GM20000 (cell line): Measurements from ENCODE around the gene MEP1A.
"Not testable (repeated sequence)": the region's sequence is repeated elsewhere in the genome, so short reads cannot be mapped to it uniquely, and the experiment has no call there.

Experiments used
- DNase-seq: peaks from one replicate; pipeline ENCODE4 v3.0.0; 2012; ENCODE audit warnings: low spot score
- CTCF ChIP-seq: IDR thresholded peaks from 2 replicates; pipeline ENCODE4 v1.5.1; 2012; ENCODE audit warnings: mild to moderate bottlenecking, control low read depth; ENCODE audit errors: extremely low read depth, missing control alignments

Gene MEP1A, protein sequence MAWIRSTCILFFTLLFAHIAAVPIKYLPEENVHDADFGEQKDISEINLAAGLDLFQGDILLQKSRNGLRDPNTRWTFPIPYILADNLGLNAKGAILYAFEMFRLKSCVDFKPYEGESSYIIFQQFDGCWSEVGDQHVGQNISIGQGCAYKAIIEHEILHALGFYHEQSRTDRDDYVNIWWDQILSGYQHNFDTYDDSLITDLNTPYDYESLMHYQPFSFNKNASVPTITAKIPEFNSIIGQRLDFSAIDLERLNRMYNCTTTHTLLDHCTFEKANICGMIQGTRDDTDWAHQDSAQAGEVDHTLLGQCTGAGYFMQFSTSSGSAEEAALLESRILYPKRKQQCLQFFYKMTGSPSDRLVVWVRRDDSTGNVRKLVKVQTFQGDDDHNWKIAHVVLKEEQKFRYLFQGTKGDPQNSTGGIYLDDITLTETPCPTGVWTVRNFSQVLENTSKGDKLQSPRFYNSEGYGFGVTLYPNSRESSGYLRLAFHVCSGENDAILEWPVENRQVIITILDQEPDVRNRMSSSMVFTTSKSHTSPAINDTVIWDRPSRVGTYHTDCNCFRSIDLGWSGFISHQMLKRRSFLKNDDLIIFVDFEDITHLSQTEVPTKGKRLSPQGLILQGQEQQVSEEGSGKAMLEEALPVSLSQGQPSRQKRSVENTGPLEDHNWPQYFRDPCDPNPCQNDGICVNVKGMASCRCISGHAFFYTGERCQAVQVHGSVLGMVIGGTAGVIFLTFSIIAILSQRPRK

DNA sequence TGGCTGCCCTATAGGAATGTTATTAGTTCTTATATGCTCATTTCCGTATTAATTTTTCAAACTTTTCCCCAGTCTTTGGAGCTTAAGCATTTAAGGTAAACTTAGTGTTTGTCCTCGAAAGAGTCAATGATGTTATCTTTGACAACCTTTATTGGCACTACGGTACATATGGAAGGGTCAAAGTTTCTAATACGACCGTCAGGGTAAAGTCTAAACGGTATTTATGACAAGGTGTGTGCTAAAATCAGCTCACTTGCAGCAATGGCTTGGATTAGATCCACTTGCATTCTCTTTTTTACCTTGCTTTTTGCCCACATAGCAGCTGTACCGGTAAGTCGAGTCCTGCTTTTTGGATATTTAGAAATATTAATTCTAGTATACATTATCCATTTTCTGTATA lies at the start of gene MEP1A:
TSS of gene MEP1A (plus strand) at position 252 of the 400 bp plus-strand sequence. CDS start at position 262, 10 bp downstream.
- DNase-seq, result no peak
- no peak for TF ChIP-seq CTCF

GRCh38 chr6:46743425-46744158 lies 49.6 kb upstream of the MEP1A start:
- TF ChIP-seq CTCF, result no peak
- DNase-seq, result no peak

DNA sequence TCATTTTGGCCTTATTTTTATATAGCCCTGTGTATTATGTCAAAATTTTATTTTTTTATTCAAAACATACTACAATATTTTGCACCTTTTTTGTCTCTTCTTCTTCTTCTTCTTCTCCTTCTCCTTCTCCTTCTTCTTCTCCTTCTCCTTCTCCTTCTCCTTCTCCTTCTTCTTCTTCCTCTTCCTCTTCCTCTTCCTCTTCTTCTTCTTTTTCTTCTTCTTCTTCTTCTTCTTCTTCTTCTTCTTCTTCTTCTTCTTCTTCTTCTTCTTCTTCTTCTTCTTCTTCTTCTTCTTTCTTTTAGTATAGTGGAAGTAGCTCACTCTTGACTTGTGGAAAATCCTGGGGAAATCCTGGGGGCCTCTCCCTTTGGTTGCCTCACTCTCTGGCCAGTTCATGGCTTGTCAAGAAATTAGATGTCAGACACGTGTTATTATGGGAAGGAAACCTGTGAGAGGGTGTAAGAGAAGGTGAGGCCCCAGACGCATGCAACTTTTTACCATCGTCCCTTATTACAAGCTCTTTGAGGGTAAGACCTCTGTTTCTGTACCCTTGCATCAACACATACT lies 48.9 kb upstream of the MEP1A start:
- DNase-seq, result not testable (repeated sequence)

DNA sequence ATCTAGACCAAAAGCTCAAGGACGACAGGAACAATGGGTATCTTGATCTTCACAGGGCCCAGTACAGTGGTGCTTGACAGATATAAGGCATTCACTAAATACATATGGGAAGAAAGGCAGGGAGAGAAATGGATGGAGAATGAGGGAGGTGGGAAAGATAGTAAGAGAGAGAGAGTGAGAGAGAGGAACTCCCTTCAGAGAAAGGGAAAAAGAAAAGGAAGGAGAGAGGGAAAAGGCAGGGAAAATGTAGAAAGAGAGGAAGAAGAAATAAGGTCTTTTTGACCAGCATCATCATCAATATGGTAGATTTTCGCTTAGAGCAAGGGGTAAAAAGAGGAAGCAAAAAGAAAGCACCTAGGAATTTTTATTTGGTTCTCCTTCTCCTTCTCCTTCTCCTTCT lies 47.2 kb upstream of the MEP1A start:
- no peak for TF ChIP-seq CTCF
- DNase-seq, result no peak

DNA sequence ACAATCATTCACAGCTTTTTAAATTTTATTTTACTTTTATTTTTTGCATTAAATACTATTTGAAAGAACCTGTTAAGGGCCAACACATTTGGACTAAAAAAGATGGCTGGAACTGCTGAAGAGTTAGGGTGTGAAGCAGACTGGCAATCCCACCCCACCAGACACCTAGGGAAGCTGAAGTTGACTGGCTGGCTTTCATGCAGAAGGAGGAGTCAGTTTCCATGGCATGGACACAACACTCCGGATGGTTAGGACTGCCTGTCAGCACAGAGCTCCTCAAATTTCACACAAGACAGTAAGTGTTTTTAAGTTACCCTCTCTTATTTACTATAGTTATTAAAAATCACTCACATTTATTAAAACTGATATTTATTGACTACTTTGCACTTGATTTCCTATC lies 46.5 kb upstream of the MEP1A start, which contains the start of gene ANKRD66:
TSS of gene ANKRD66 (plus strand) at position 238 of the 400 bp plus-strand sequence. CDS start 5,016 bp downstream, outside the sequence.
- DNase-seq, result no peak
- no peak for TF ChIP-seq CTCF

GRCh38 chr6:46748940-46749503 lies 44.2 kb upstream of the MEP1A start:
- no peak for DNase-seq
- TF ChIP-seq CTCF, result no peak

- DNase-seq, result no peak
- no peak for TF ChIP-seq CTCF
Measured at GRCh38 chr6:46749731-46750130, 43.5 kb upstream of the MEP1A start.
